Stimulated activated CD8-positive, alpha-beta memory T cell treated with anti-CD3 and anti-CD28 coated beads, Interleukin-15, amount 100 ng/mL, for 4 hours (primary cell): Measurements from ENCODE around the gene CACNA2D3.
"Not testable (repeated sequence)": the region's sequence is repeated elsewhere in the genome, so short reads cannot be mapped to it uniquely, and the experiment has no call there.

ENCODE experiments used
- DNase-seq, 2 donors: peaks; one replicate each; pipeline ENCODE4 v3.0.0-alpha.2; 2020; ENCODE audit warnings: low read depth in 2 of 2

CACNA2D3 gene

GRCh38 chr3:54631516-54632325 is 509.4 kb downstream of the CACNA2D3 start:
- DNase-seq = no peak

- DNase-seq = no peak
Observed at GRCh38 chr3:54632326-54632665, 509.9 kb downstream of the CACNA2D3 start.

- no peak for DNase-seq
Observed at GRCh38 chr3:54632834-54633233, 510.5 kb downstream of the CACNA2D3 start.

GRCh38 chr3:54633444-54634121 is 511.2 kb downstream of the CACNA2D3 start:
- DNase-seq = no peak

GRCh38 chr3:54634122-54634469 is 511.7 kb downstream of the CACNA2D3 start:
- DNase-seq = no peak

GRCh38 chr3:54639790-54640372 is 517.5 kb downstream of the CACNA2D3 start:
- DNase-seq = not testable (repeated sequence)

- DNase-seq = no peak
Observed at GRCh38 chr3:54641226-54642014, 519.1 kb downstream of the CACNA2D3 start.

GRCh38 chr3:54642147-54642546 is 519.8 kb downstream of the CACNA2D3 start:
- DNase-seq = no peak

GRCh38 chr3:54647721-54648120 is 525.4 kb downstream of the CACNA2D3 start:
- DNase-seq = no peak

- no peak for DNase-seq
Observed at GRCh38 chr3:54649551-54649950, 527.2 kb downstream of the CACNA2D3 start.

- DNase-seq = no peak
Observed at GRCh38 chr3:54653456-54654195, 531.3 kb downstream of the CACNA2D3 start.

GRCh38 chr3:54654776-54655175 is 532.4 kb downstream of the CACNA2D3 start:
- DNase-seq = no peak

- no peak for DNase-seq
Observed at GRCh38 chr3:54659347-54659746, 537.0 kb downstream of the CACNA2D3 start.

- DNase-seq = no peak
Observed at GRCh38 chr3:54660714-54661132, 538.4 kb downstream of the CACNA2D3 start.

GRCh38 chr3:54661151-54661550 is 538.8 kb downstream of the CACNA2D3 start:
- no peak for DNase-seq

GRCh38 chr3:54663501-54664011 is 541.2 kb downstream of the CACNA2D3 start:
- DNase-seq = no peak

- no peak for DNase-seq
Observed at GRCh38 chr3:54665016-54665600, 542.8 kb downstream of the CACNA2D3 start.

GRCh38 chr3:54668236-54668635 is 545.9 kb downstream of the CACNA2D3 start:
- no peak for DNase-seq

GRCh38 chr3:54670201-54671000 is 548.0 kb downstream of the CACNA2D3 start:
- no peak for DNase-seq

- DNase-seq = no peak
Observed at GRCh38 chr3:54671511-54671910, 549.2 kb downstream of the CACNA2D3 start.
